IMR-90 (cell line): ENCODE measurements around the gene HAO2. TPM values are rescaled to one million over a fixed set of nuclear protein-coding genes. Genes with fewer than 3 reads are reported as not detected.

Experiments
- ATAC-seq: fragments of 200-7000 bp; cut with Tn5 transposase; 2 replicates; pipeline ENCODE4 v1.9.1; 2020; ENCODE audit warnings: low read depth, mild to moderate bottlenecking, moderate library complexity
- BruUV-seq: library from RNA; stranded (reverse); fragments of 400-500 nt; replicated peaks from 2 replicates; lab custom pipeline; 2021; lab: Mats Ljungman, UMichigan
- CTCF ChIA-PET: fragments of 300-600 bp; formaldehyde crosslinking; extraction: SDS; loops from one replicate; lab custom pipeline; 2021; ENCODE audit warnings: antibody characterized with exemption; lab: Yijun Ruan, JAX
- POLR2A ChIA-PET: fragments of 300-600 bp; sonication (Branson Sonifier 250); formaldehyde crosslinking; loops from one replicate; lab custom pipeline; 2022; ENCODE audit warnings: antibody characterized with exemption; ENCODE audit not compliant: unreplicated experiment; lab: Charles Lee
- DNase-seq: peaks from one replicate; pipeline ENCODE4 v3.0.0; 2013
- H2AFZ ChIP-seq: replicated peaks from 2 replicates; pipeline ENCODE3; 2013; ENCODE audit warnings: low read length, mild to moderate bottlenecking; ENCODE audit not compliant: poor library complexity
- H2AK5ac ChIP-seq: 2 replicates; pipeline ENCODE4 v1.6.1; 2013; ENCODE audit warnings: low read depth, low read length, inconsistent platforms
- H2AK9ac ChIP-seq: replicated peaks from 2 replicates; pipeline ENCODE3; 2013; ENCODE audit warnings: mild to moderate bottlenecking, low read depth, low read length, moderate library complexity; ENCODE audit not compliant: poor library complexity
- H2BK120ac ChIP-seq: 2 replicates; pipeline ENCODE4 v1.6.1; 2013; ENCODE audit warnings: low read depth, low read length, inconsistent platforms
- H2BK15ac ChIP-seq: 3 replicates; pipeline ENCODE4 v1.6.1; 2013; ENCODE audit warnings: low read depth, low read length, inconsistent platforms
- H2BK20ac ChIP-seq: 2 replicates; pipeline ENCODE4 v1.6.1; 2013; ENCODE audit warnings: low read depth, mild to moderate bottlenecking, inconsistent platforms, low read length, moderate library complexity
- H2BK5ac ChIP-seq: 2 replicates; pipeline ENCODE4 v1.6.1; 2013; ENCODE audit warnings: mild to moderate bottlenecking, low read depth, low read length, inconsistent platforms; ENCODE audit not compliant: poor library complexity, severe bottlenecking
- H3K14ac ChIP-seq: replicated peaks from 2 replicates; pipeline ENCODE4 v1.6.1; 2013; ENCODE audit warnings: low read depth, low read length, inconsistent platforms
- H3K18ac ChIP-seq: 2 replicates; pipeline ENCODE4 v1.6.1; 2013; ENCODE audit warnings: low read depth, low read length, control low read depth
- H3K23ac ChIP-seq: 2 replicates; pipeline ENCODE4 v1.6.1; 2013; ENCODE audit warnings: low read depth, low read length, inconsistent platforms
- H3K27ac ChIP-seq: 2 replicates; pipeline ENCODE4 v1.5.1; 2013; ENCODE audit warnings: mild to moderate bottlenecking, control low read depth, low read length; ENCODE audit not compliant: insufficient read depth
- H3K27me3 ChIP-seq: 2 replicates; pipeline ENCODE4 v1.6.1; 2013; ENCODE audit warnings: low read length; ENCODE audit not compliant: control insufficient read depth, insufficient read depth
- H3K36me3 ChIP-seq: 2 replicates; pipeline ENCODE4 v1.6.1; 2013; ENCODE audit warnings: low read length, mixed read lengths; ENCODE audit not compliant: control insufficient read depth, insufficient read depth
- H3K4ac ChIP-seq: 2 replicates; pipeline ENCODE4 v1.6.1; 2013; ENCODE audit warnings: low read depth, low read length, inconsistent platforms
- H3K4me1 ChIP-seq: 2 replicates; pipeline ENCODE4 v1.6.1; 2013; ENCODE audit warnings: low read length, mixed read lengths; ENCODE audit not compliant: control insufficient read depth, insufficient read depth
- H3K4me2 ChIP-seq: 2 replicates; pipeline ENCODE4 v1.6.1; 2013; ENCODE audit warnings: low read depth, mild to moderate bottlenecking, control low read depth, low read length, moderate library complexity
- H3K4me3 ChIP-seq: 2 replicates; pipeline ENCODE4 v1.5.1; 2013; ENCODE audit warnings: low read depth, mild to moderate bottlenecking, control low read depth, low read length, moderate library complexity; ENCODE audit not compliant: insufficient read depth
- H3K56ac ChIP-seq: 2 replicates; pipeline ENCODE4 v1.6.1; 2013; ENCODE audit warnings: low read length, inconsistent platforms; ENCODE audit not compliant: insufficient read depth; ENCODE audit errors: extremely low read depth
- H3K79me1 ChIP-seq, 2 experiments: 2 replicates each; pipeline ENCODE4 v1.6.1; 2013; ENCODE audit warnings: low read length in 2 of 2, inconsistent platforms in 1 of 2, low read depth in 1 of 2
- H3K9ac ChIP-seq: 2 replicates; pipeline ENCODE4 v1.6.1; 2013; ENCODE audit warnings: low read depth, low read length, control low read depth
- H3K9me1 ChIP-seq: 2 replicates; pipeline ENCODE4 v1.6.1; 2013; ENCODE audit warnings: low read length, inconsistent platforms; ENCODE audit not compliant: insufficient read depth
- H3K9me3 ChIP-seq: 2 replicates; pipeline ENCODE4 v1.6.1; 2013; ENCODE audit warnings: low read length; ENCODE audit not compliant: control insufficient read depth, insufficient read depth
- H4K20me1 ChIP-seq: 2 replicates; pipeline ENCODE4 v1.6.1; 2013; ENCODE audit warnings: low read length, inconsistent platforms; ENCODE audit not compliant: insufficient read depth
- H4K5ac ChIP-seq: 2 replicates; pipeline ENCODE4 v1.6.1; 2013; ENCODE audit warnings: mild to moderate bottlenecking, low read depth, low read length, control low read depth
- H4K8ac ChIP-seq, 2 experiments: 2 replicates each; pipeline ENCODE4 v1.6.1; 2013; ENCODE audit warnings: low read depth in 2 of 2, low read length in 2 of 2, control low read depth in 1 of 2, inconsistent platforms in 1 of 2
- H4K91ac ChIP-seq: 2 replicates; pipeline ENCODE4 v1.6.1; 2013; ENCODE audit warnings: low read depth, low read length, inconsistent platforms; ENCODE audit not compliant: insufficient read depth
- FOS ChIP-seq: fragments of 150-350 bp; IDR thresholded peaks from 2 replicates; pipeline ENCODE4 v1.6.1; 2016; ENCODE audit warnings: low read depth, low read length
- WGBS, 2 experiments: methylation state at CpG; one replicate each; pipeline versions ENCODE4 v1.1.5 to v1.1.7; 2013; ENCODE audit warnings: missing lambda C conversion rate in 2 of 2; ENCODE audit not compliant: insufficient read length in 1 of 2; ENCODE audit errors: extremely low coverage in 2 of 2; 5-methylcytosine and 5-hydroxymethylcytosine counted together
- dilution Hi-C: fragments of 300-500 bp; cut with HindIII; formaldehyde crosslinking; loops from one replicate; pipeline ENCODE4 v1.14.3; 2018; ENCODE audit warnings: low sequenced_read_pairs; ENCODE audit not compliant: unreplicated experiment
- in situ Hi-C: fragments of 300-500 bp; cut with MboI; formaldehyde crosslinking; loops from 3 replicates; pipeline ENCODE4 v1.14.3; 2019; ENCODE audit warnings: low sequenced_read_pairs, inconsistent platforms, mixed read lengths
- intact Hi-C: fragments of 100-400 bp; cut with micrococcal nuclease; formaldehyde crosslinking; loops from 2 replicates; pipeline ENCODE4 v1.10.0; 2022
- polyA plus RNA-seq, 3 experiments: library from polyadenylated mRNA; depleted of rRNA; stranded (reverse); fragments of >200 nt; gene quantifications; 2 replicates each; pipeline ENCODE4 v1.2.3, GENCODE V29; 2012; ENCODE audit warnings: low replicate concordance in 1 of 3
- total RNA-seq: library from RNA; depleted of rRNA; stranded (reverse); fragments of >200 nt; gene quantifications from 2 replicates; pipeline ENCODE4 v1.2.3, GENCODE V29; 2012

HAO2 gene
- total and polyA plus RNA-seq, 2 of the 4 experiments (the other 2 are of a cell fraction) = not detected

GRCh38 chr1:119419109-119419508 is 50.5 kb downstream of the HAO2 start:
- Histone ChIP-seq H3K27me3 (no peaks in the 10 kb centered on the region), H2BK120ac (no peak overlapping the region), H3K9ac (no peak overlapping the region), H3K4me1 (no peaks in the 10 kb centered on the region), H3K36me3 (no peaks in the 10 kb centered on the region), H3K56ac (no peak overlapping the region), H3K14ac (no peak overlapping the region), H3K23ac (no peak overlapping the region), H3K18ac (no peak overlapping the region), H2AFZ (no peak overlapping the region), H3K4ac (no peak overlapping the region), H4K20me1 (no peaks in the 10 kb centered on the region), H2BK5ac (no peak overlapping the region), H2BK20ac (no peak overlapping the region), H4K91ac (no peak overlapping the region), H3K4me3 (no peak overlapping the region), H3K79me1 (no peaks in the 10 kb centered on the region), H3K9me3 (no peaks in the 10 kb centered on the region), H2BK15ac (no peak overlapping the region), H3K27ac (no peak overlapping the region), H2AK9ac (no peak overlapping the region), H3K9me1 (no peaks in the 10 kb centered on the region), H4K5ac (no peak overlapping the region), H3K4me2 (no peak overlapping the region), H2AK5ac (no peak overlapping the region), H4K8ac (no peak overlapping the region)
- CTCF ChIA-PET = no interaction called here
- TF ChIP-seq FOS = no peak
- intact Hi-C loops = no loop called here
- ATAC-seq (no peak), DNase-seq (no peak)
- no TSS peak for BruUV-seq
- dilution Hi-C loops = no loop called here
- in situ Hi-C loops = no loop called here
- 60% methylated on average over 1 of the region's 5 CpGs; no CpG with 5 or more reads in 1 of the 2 experiments for WGBS, 2 experiments
- POLR2A ChIA-PET = interaction anchor here (0.6 kb wide), 1 partner anchor 10 kb away, joined by 4 read pairs; no protein-coding TSS in a partner anchor
